Measurements from ENCODE around the gene TTC4.

Gene TTC4

DNA sequence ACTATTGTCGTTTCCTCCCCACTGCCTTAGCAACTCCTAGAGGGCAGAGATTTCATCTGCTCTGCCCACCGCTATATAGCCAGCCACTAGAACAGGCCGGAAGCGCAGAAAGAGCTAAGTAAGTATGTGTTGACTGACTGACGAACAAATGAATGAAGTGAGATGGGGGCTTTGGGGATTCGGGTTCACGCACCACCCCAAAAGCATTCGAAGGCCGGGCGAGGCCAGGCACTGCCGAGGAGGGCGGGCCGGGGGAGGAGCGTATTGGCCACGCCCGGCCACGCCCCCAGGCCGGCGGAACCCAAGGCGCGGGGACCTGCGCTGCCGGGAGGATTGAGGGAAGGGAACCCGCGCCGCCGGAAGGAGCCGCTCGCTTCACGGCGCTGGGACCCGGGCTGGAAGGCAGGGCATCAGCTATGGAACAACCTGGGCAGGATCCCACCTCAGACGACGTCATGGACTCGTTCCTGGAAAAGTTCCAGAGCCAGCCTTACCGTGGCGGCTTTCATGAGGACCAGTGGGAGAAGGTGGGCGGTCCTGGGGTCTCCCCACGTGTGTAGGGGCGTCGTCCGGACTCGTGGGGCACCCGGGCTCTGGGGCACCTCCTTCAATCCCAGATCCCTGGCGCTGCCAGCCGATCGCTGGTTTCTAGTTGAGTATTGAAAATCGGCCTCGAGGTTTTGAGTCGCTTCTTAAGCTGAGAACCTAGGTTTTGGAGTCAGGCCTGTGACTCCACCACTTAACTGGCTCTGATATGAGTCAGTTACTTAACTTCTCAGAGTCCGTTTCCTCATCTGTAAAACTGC lies at the start of gene TTC4:
Gene TTC4 (plus strand): TSS at position 369 of the 806 bp plus-strand sequence. CDS start 48 bp downstream, at position 417.
- Histone ChIP-seq H2AFZ (ENCODE audit: low read length) (peak within 1 kb of the TSS; percentile 97), H3K79me2 (ENCODE audit: insufficient read depth, low read length) (peaks cover 29% of the 10 kb centered on the region), H3K27me3 (ENCODE audit: insufficient read depth, low read length, poor library complexity, severe bottlenecking) (no peaks in the 10 kb centered on the region), H3K4me2 (ENCODE audit: low read depth, low read length, poor library complexity, severe bottlenecking) (peak within 1 kb of the TSS; percentile 85), H3K36me3 (ENCODE audit: insufficient read depth, low read length) (peaks cover 5% of the 10 kb centered on the region; the same call in 1 of the 2 replicates), H3K9me3 (ENCODE audit: insufficient read depth, low read depth, low read length) (no peaks in the 10 kb centered on the region), H3F3A (ENCODE audit: low read depth) (no peaks in the 10 kb centered on the region), H3K4me3 (ENCODE audit: low read length, poor library complexity, severe bottlenecking) (peak within 1 kb of the TSS; percentile 97), H4K20me1 (ENCODE audit: insufficient read depth, low read length, poor library complexity, severe bottlenecking) (no peaks in the 10 kb centered on the region), H3K4me1 (ENCODE audit: insufficient read depth, low read length, poor library complexity, severe bottlenecking) (peaks cover 7% of the 10 kb centered on the region), H3K9me2 (replicated peaks; ENCODE audit: low read depth, low read length) (no peaks in the 10 kb centered on the region), H3K9ac (ENCODE audit: low read depth, low read length, poor library complexity, severe bottlenecking) (peak within 1 kb of the TSS; percentile 86)
- TF ChIP-seq, protein P1, sequence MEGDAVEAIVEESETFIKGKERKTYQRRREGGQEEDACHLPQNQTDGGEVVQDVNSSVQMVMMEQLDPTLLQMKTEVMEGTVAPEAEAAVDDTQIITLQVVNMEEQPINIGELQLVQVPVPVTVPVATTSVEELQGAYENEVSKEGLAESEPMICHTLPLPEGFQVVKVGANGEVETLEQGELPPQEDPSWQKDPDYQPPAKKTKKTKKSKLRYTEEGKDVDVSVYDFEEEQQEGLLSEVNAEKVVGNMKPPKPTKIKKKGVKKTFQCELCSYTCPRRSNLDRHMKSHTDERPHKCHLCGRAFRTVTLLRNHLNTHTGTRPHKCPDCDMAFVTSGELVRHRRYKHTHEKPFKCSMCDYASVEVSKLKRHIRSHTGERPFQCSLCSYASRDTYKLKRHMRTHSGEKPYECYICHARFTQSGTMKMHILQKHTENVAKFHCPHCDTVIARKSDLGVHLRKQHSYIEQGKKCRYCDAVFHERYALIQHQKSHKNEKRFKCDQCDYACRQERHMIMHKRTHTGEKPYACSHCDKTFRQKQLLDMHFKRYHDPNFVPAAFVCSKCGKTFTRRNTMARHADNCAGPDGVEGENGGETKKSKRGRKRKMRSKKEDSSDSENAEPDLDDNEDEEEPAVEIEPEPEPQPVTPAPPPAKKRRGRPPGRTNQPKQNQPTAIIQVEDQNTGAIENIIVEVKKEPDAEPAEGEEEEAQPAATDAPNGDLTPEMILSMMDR (conservative IDR thresholded peaks at IDR 0.05; ENCODE audit: low read length): no peak
- no peak for TF ChIP-seq EZH2phosphoT487 (IDR thresholded peaks at IDR 0.05; ENCODE audit: borderline replicate concordance)

GRCh38 chr1:54666333-54666732 lies 49.3 kb upstream of the TTC4 start:
- no peak overlapping the region for H2AFZ ChIP-seq (ENCODE audit: low read length)
- no peaks in the 10 kb centered on the region for H4K20me1 ChIP-seq (ENCODE audit: insufficient read depth, low read length, poor library complexity, severe bottlenecking)
- H3F3A ChIP-seq (ENCODE audit: low read depth): no peaks in the 10 kb centered on the region
- H3K36me3 ChIP-seq (ENCODE audit: insufficient read depth, low read length): no peaks in the 10 kb centered on the region
- no peak overlapping the region for H3K9ac ChIP-seq (ENCODE audit: low read depth, low read length, poor library complexity, severe bottlenecking)
- H3K4me1 ChIP-seq (ENCODE audit: insufficient read depth, low read length, poor library complexity, severe bottlenecking): no peaks in the 10 kb centered on the region
- no peaks in the 10 kb centered on the region for H3K79me2 ChIP-seq (ENCODE audit: insufficient read depth, low read length)
- no peaks in the 10 kb centered on the region for H3K9me2 ChIP-seq (replicated peaks; ENCODE audit: low read depth, low read length)
- H3K4me3 ChIP-seq (ENCODE audit: low read length, poor library complexity, severe bottlenecking): no peak overlapping the region
- H3K4me2 ChIP-seq (ENCODE audit: low read depth, low read length, poor library complexity, severe bottlenecking): no peak overlapping the region
- no peaks in the 10 kb centered on the region for H3K9me3 ChIP-seq (ENCODE audit: insufficient read depth, low read depth, low read length)
- H3K27me3 ChIP-seq (ENCODE audit: insufficient read depth, low read length, poor library complexity, severe bottlenecking): no peaks in the 10 kb centered on the region
- TF ChIP-seq EZH2phosphoT487 (IDR thresholded peaks at IDR 0.05; ENCODE audit: borderline replicate concordance): no peak
- TF ChIP-seq, protein P1 (conservative IDR thresholded peaks at IDR 0.05; ENCODE audit: low read length): no peak

DNA sequence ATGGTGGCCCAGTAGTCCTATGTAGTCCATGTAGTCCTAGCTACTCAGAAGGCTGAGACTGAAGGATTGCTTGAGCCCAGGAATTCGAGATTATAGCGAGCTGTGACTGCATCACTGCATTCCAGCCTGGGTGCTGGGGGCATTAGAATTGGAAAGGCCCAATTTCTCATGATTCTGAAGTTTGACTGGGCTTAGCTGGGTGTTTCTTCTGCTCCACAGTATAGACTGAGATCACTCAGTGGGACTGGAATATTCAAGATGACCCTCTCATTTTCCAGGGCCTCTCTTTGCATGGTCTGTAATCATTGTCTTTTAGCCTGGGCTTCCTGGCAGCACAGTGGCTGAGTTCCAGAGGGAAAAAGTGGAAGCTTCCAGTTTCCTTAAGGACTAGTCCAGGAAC lies 47.9 kb upstream of the TTC4 start:
- no peak overlapping the region for H3K9ac ChIP-seq (ENCODE audit: low read depth, low read length, poor library complexity, severe bottlenecking)
- H3K4me3 ChIP-seq (ENCODE audit: low read length, poor library complexity, severe bottlenecking): no peak overlapping the region
- no peaks in the 10 kb centered on the region for H3K4me1 ChIP-seq (ENCODE audit: insufficient read depth, low read length, poor library complexity, severe bottlenecking)
- H3K79me2 ChIP-seq (ENCODE audit: insufficient read depth, low read length): no peaks in the 10 kb centered on the region
- no peaks in the 10 kb centered on the region for H3K9me3 ChIP-seq (ENCODE audit: insufficient read depth, low read depth, low read length)
- no peaks in the 10 kb centered on the region for H3F3A ChIP-seq (ENCODE audit: low read depth)
- no peaks in the 10 kb centered on the region for H3K9me2 ChIP-seq (replicated peaks; ENCODE audit: low read depth, low read length)
- TF ChIP-seq EZH2phosphoT487 (IDR thresholded peaks at IDR 0.05; ENCODE audit: borderline replicate concordance): no peak
- TF ChIP-seq, protein P1 (conservative IDR thresholded peaks at IDR 0.05; ENCODE audit: low read length): no peak
- H3K27me3 ChIP-seq (ENCODE audit: insufficient read depth, low read length, poor library complexity, severe bottlenecking): no peaks in the 10 kb centered on the region
- no peak overlapping the region for H3K4me2 ChIP-seq (ENCODE audit: low read depth, low read length, poor library complexity, severe bottlenecking)
- no peaks in the 10 kb centered on the region for H3K36me3 ChIP-seq (ENCODE audit: insufficient read depth, low read length)
- H4K20me1 ChIP-seq (ENCODE audit: insufficient read depth, low read length, poor library complexity, severe bottlenecking): no peaks in the 10 kb centered on the region
- H2AFZ ChIP-seq (ENCODE audit: low read length): no peak overlapping the region

All from Loucy (cell line).